Neutrophil (primary cell): ENCODE results near the gene CACNA1D.

ENCODE experiments used
- H3K27ac ChIP-seq: fragments of 200-600 bp; sonication (generic); 2 replicates; pipeline ENCODE4 v1.5.1; 2016; ENCODE audit warnings: mild to moderate bottlenecking, moderate library complexity
- H3K27me3 ChIP-seq: fragments of 200-600 bp; sonication (generic); 2 replicates; pipeline ENCODE4 v1.6.0; 2016; ENCODE audit warnings: mild to moderate bottlenecking
- H3K36me3 ChIP-seq: fragments of 200-600 bp; sonication (generic); 2 replicates; pipeline ENCODE4 v1.5.1; 2017
- H3K4me1 ChIP-seq, 2 experiments: fragments of 200-600 bp in 1 of 2; sonication (generic) in 1 of 2; 1 replicate in 1 of 2; 2 replicates in 1 of 2; pipeline versions ENCODE4 v1.5.1 to v1.6.1; 2013 to 2016; ENCODE audit warnings: low read depth in 1 of 2, low read length in 1 of 2, mild to moderate bottlenecking in 1 of 2, moderate library complexity in 1 of 2; ENCODE audit not compliant: control insufficient read depth in 1 of 2, insufficient read depth in 1 of 2
- H3K4me3 ChIP-seq, 2 experiments: fragments of 200-600 bp in 1 of 2; sonication (generic) in 1 of 2; 1 replicate in 1 of 2; 2 replicates in 1 of 2; pipeline ENCODE4 v1.5.1; 2013 to 2016; ENCODE audit warnings: low read depth in 1 of 2, low read length in 1 of 2, mild to moderate bottlenecking in 1 of 2, moderate library complexity in 1 of 2
- H3K9me3 ChIP-seq: fragments of 200-600 bp; sonication (generic); 2 replicates; pipeline ENCODE4 v1.5.1; 2016
- CTCF ChIP-seq: fragments of 200-600 bp; sonication (generic); IDR thresholded peaks from 2 replicates; pipeline ENCODE4 v1.5.1; 2016; ENCODE audit warnings: antibody characterized with exemption

CACNA1D gene

GRCh38 chr3:53834429-53835095 lies 340.2 kb downstream of the CACNA1D start:
- Histone ChIP-seq H3K36me3 (no peaks in the 10 kb centered on the region), H3K27me3 (no peaks in the 10 kb centered on the region), H3K27ac (peak overlapping the region; percentile 57), H3K4me3 (no peak overlapping the region), H3K4me1 (peaks cover 61% of the 10 kb centered on the region in 2 experiments), H3K9me3 (no peaks in the 10 kb centered on the region)
- TF ChIP-seq CTCF, result no peak

- Histone ChIP-seq H3K9me3 (no peaks in the 10 kb centered on the region), H3K4me1 (peaks cover 54 to 55% of the 10 kb centered on the region in 2 experiments), H3K27me3 (no peaks in the 10 kb centered on the region), H3K36me3 (no peaks in the 10 kb centered on the region), H3K4me3 (no peak overlapping the region), H3K27ac (peak overlapping the region; percentile 57)
- TF ChIP-seq CTCF, result no peak
These were observed 340.8 kb downstream of the CACNA1D start for GRCh38 chr3:53835257-53835656.

GRCh38 chr3:53836084-53836872 lies 341.9 kb downstream of the CACNA1D start:
- Histone ChIP-seq H3K36me3 (no peaks in the 10 kb centered on the region), H3K27ac (no peak overlapping the region), H3K4me3 (no peak overlapping the region), H3K27me3 (no peaks in the 10 kb centered on the region), H3K9me3 (no peaks in the 10 kb centered on the region), H3K4me1 (peaks cover 44 to 45% of the 10 kb centered on the region in 2 experiments)
- TF ChIP-seq CTCF, result no peak

- no peak for TF ChIP-seq CTCF
- Histone ChIP-seq H3K4me3 (no peak overlapping the region), H3K9me3 (no peaks in the 10 kb centered on the region), H3K27me3 (peaks cover 2% of the 10 kb centered on the region), H3K36me3 (no peaks in the 10 kb centered on the region), H3K4me1 (peaks cover 33 to 35% of the 10 kb centered on the region in 2 experiments), H3K27ac (no peak overlapping the region)
These were observed 342.9 kb downstream of the CACNA1D start for GRCh38 chr3:53837331-53837730.

GRCh38 chr3:53841296-53841695 lies 346.9 kb downstream of the CACNA1D start:
- Histone ChIP-seq H3K36me3 (no peaks in the 10 kb centered on the region), H3K4me1 (peaks cover 9 to 12% of the 10 kb centered on the region in 2 experiments), H3K9me3 (no peaks in the 10 kb centered on the region), H3K4me3 (no peak overlapping the region), H3K27ac (no peak overlapping the region), H3K27me3 (peaks cover 33% of the 10 kb centered on the region)
- TF ChIP-seq CTCF, result no peak
